SK-N-SH treated with all-trans-retinoic acid at 6 μM for 48 hours (cell line): ENCODE measurements around the gene SLC22A1.

Experiments
- CSDC2 ChIP-seq: fragments of 250-450 bp; sonication (Bioruptor Pico); IDR thresholded peaks from 2 replicates; pipeline ENCODE4 v1.5.0; 2020; ENCODE audit warnings: mild to moderate bottlenecking, moderate library complexity
- TCF4 ChIP-seq: fragments of 250-450 bp; sonication (Bioruptor Pico); IDR thresholded peaks from 2 replicates; pipeline ENCODE4 v1.8.0; 2021; ENCODE audit warnings: mild to moderate bottlenecking, moderate library complexity, borderline replicate concordance
- ZC3H10 ChIP-seq: fragments of 250-450 bp; sonication (Bioruptor Pico); IDR thresholded peaks from 2 replicates; pipeline ENCODE4 v1.5.1; 2021; ENCODE audit warnings: mild to moderate bottlenecking, moderate library complexity
- ZFP3 ChIP-seq: fragments of 250-450 bp; sonication (Bioruptor Pico); IDR thresholded peaks from 2 replicates; pipeline ENCODE4 v1.5.0; 2020; ENCODE audit warnings: mild to moderate bottlenecking, moderate library complexity
- TF ChIP-seq, protein P1 (sequence below): fragments of 250-450 bp; sonication (Bioruptor Pico); IDR thresholded peaks from 2 replicates; pipeline ENCODE4 v1.8.0; 2021; ENCODE audit warnings: low read depth, mild to moderate bottlenecking, moderate library complexity, borderline replicate concordance
- TF ChIP-seq, protein P2 (sequence below): fragments of 250-450 bp; sonication (Bioruptor Pico); IDR thresholded peaks from 2 replicates; pipeline ENCODE4 v1.8.0; 2020; ENCODE audit warnings: mild to moderate bottlenecking, moderate library complexity, borderline replicate concordance
- TF ChIP-seq, protein P3 (sequence below): fragments of 250-450 bp; sonication (Bioruptor Pico); IDR thresholded peaks from 2 replicates; pipeline ENCODE4 v1.5.1; 2020; ENCODE audit warnings: low read depth, mild to moderate bottlenecking, moderate library complexity

DNA sequence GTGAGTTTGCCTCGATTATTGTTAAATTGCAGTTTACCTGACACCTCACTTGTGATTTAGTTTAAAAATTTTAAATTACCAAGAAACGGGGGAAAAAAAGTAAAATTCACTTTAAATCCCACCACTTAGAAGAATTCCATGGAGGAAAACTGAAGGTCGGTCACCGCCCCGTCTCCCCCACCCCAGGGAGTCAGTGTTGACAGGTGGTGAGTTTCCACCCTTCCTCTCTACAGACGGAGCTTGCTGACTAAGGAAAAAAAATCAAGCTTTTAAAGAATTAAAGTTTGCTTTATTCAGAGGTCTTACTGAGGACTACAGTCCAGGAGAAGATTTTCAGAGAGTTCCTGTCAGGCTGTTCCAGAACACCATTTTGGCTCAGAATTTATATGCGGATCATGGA lies 42.3 kb downstream of the SLC22A1 start:
- TF ChIP-seq CSDC2 (no peak), TCF4 (no peak), ZFP3 (no peak), ZC3H10 (CRISPR knock-in tag) (no peak)
- TF ChIP-seq, protein P1, sequence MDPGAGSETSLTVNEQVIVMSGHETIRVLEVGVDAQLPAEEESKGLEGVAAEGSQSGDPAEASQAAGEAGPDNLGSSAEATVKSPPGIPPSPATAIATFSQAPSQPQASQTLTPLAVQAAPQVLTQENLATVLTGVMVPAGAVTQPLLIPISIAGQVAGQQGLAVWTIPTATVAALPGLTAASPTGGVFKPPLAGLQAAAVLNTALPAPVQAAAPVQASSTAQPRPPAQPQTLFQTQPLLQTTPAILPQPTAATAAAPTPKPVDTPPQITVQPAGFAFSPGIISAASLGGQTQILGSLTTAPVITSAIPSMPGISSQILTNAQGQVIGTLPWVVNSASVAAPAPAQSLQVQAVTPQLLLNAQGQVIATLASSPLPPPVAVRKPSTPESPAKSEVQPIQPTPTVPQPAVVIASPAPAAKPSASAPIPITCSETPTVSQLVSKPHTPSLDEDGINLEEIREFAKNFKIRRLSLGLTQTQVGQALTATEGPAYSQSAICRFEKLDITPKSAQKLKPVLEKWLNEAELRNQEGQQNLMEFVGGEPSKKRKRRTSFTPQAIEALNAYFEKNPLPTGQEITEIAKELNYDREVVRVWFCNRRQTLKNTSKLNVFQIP (CRISPR knock-in tag) = no peak
- TF ChIP-seq, protein P2, sequence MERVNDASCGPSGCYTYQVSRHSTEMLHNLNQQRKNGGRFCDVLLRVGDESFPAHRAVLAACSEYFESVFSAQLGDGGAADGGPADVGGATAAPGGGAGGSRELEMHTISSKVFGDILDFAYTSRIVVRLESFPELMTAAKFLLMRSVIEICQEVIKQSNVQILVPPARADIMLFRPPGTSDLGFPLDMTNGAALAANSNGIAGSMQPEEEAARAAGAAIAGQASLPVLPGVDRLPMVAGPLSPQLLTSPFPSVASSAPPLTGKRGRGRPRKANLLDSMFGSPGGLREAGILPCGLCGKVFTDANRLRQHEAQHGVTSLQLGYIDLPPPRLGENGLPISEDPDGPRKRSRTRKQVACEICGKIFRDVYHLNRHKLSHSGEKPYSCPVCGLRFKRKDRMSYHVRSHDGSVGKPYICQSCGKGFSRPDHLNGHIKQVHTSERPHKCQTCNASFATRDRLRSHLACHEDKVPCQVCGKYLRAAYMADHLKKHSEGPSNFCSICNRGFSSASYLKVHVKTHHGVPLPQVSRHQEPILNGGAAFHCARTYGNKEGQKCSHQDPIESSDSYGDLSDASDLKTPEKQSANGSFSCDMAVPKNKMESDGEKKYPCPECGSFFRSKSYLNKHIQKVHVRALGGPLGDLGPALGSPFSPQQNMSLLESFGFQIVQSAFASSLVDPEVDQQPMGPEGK (CRISPR knock-in tag) = no peak
- TF ChIP-seq, protein P3, sequence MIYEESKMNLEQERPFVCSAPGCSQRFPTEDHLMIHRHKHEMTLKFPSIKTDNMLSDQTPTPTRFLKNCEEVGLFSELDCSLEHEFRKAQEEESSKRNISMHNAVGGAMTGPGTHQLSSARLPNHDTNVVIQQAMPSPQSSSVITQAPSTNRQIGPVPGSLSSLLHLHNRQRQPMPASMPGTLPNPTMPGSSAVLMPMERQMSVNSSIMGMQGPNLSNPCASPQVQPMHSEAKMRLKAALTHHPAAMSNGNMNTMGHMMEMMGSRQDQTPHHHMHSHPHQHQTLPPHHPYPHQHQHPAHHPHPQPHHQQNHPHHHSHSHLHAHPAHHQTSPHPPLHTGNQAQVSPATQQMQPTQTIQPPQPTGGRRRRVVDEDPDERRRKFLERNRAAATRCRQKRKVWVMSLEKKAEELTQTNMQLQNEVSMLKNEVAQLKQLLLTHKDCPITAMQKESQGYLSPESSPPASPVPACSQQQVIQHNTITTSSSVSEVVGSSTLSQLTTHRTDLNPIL (CRISPR knock-in tag) = no peak
